Liver (tissue), 3 donors: ENCODE measurements around the gene HOXB13.

Experiments used
- EGR1 ChIP-seq, 2 donors: IDR thresholded peaks; 2 replicates each; pipeline ENCODE4 v1.6.1; 2016 to 2018; ENCODE audit warnings: antibody characterized with exemption in 2 of 2, low read depth in 2 of 2
- FOXA1 ChIP-seq: IDR thresholded peaks from 2 replicates; pipeline ENCODE4 v1.6.1; 2016; ENCODE audit warnings: antibody characterized with exemption
- GABPA ChIP-seq, 2 donors: IDR thresholded peaks in 1 of 2; conservative IDR thresholded peaks in 1 of 2; 2 replicates each; pipeline ENCODE4 v1.6.1; 2016; ENCODE audit warnings: antibody characterized with exemption in 2 of 2, mild to moderate bottlenecking in 1 of 2, moderate library complexity in 1 of 2
- HNF4A ChIP-seq, 2 donors: conservative IDR thresholded peaks; 2 replicates each; pipeline ENCODE4 v1.6.1; 2016; ENCODE audit warnings: antibody characterized with exemption in 2 of 2, mild to moderate bottlenecking in 2 of 2
- JUND ChIP-seq, 2 donors: IDR thresholded peaks; 2 replicates each; pipeline ENCODE4 v1.6.1; 2016; ENCODE audit warnings: antibody characterized with exemption in 2 of 2
- NR2F2 ChIP-seq: IDR thresholded peaks from 2 replicates; pipeline ENCODE4 v1.6.1; 2016; ENCODE audit warnings: antibody characterized with exemption
- RAD21 ChIP-seq, 2 donors: IDR thresholded peaks; 2 replicates each; pipeline ENCODE4 v1.6.1; 2016; ENCODE audit warnings: antibody characterized with exemption in 2 of 2, mild to moderate bottlenecking in 2 of 2
- SP1 ChIP-seq: IDR thresholded peaks from 2 replicates; pipeline ENCODE4 v1.6.1; 2018; ENCODE audit warnings: antibody characterized with exemption, mild to moderate bottlenecking
- TAF1 ChIP-seq: conservative IDR thresholded peaks from 2 replicates; pipeline ENCODE4 v1.6.1; 2016; ENCODE audit warnings: antibody characterized with exemption, mild to moderate bottlenecking
- TF ChIP-seq, protein P1 (sequence below): fragments of 150-350 bp; IDR thresholded peaks from 2 replicates; pipeline ENCODE4 v1.5.1; 2017; ENCODE audit warnings: improper control_type of control experiment, low read depth, low read length; ENCODE audit not compliant: missing input control
- TF ChIP-seq, protein P2 (sequence below): IDR thresholded peaks from 2 replicates; pipeline ENCODE4 v1.6.1; 2016; ENCODE audit warnings: antibody characterized with exemption, mild to moderate bottlenecking
- TF ChIP-seq, protein P3 (sequence below): IDR thresholded peaks from 2 replicates; pipeline ENCODE4 v1.6.1; 2016; ENCODE audit warnings: antibody characterized with exemption
- donor health status: healthy.
- donor health status: healthy.

DNA sequence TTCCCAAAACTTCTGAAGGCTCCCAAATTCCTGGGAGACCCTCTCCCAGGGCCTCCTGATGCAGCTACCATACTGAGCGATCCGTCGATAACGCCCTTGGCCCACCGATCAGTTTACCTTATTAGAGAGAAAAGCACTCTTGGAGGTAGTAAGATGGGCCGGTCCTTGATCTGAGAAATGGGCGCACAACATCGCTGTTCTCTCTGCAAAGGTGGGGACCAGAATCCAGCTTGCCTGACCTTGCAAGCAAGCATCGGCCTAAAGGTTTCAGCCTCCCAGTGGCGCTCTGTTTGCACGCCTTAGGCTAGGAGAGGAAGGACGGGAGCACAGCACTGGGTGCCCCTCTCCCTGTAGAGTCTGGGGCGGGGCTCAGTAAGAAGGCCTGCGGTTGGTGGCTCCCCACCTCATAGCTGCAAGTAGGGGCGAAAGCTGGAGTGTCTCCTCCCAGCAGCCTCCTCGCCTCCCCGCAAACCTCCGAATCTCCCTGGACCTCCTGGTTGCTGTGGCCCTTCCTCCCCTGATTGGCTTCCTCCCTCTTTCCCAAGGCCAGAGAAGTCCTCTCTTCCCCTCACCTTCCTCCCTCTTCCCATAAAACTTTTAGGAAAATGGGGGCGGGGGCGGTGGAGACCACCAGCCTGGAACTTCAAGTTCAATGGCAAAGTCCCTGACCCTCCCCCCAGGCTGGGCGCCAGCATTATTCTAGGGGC, 6.2 kb downstream of the HOXB13 start, which contains the start of gene PRAC1:
- TF ChIP-seq, protein P1, sequence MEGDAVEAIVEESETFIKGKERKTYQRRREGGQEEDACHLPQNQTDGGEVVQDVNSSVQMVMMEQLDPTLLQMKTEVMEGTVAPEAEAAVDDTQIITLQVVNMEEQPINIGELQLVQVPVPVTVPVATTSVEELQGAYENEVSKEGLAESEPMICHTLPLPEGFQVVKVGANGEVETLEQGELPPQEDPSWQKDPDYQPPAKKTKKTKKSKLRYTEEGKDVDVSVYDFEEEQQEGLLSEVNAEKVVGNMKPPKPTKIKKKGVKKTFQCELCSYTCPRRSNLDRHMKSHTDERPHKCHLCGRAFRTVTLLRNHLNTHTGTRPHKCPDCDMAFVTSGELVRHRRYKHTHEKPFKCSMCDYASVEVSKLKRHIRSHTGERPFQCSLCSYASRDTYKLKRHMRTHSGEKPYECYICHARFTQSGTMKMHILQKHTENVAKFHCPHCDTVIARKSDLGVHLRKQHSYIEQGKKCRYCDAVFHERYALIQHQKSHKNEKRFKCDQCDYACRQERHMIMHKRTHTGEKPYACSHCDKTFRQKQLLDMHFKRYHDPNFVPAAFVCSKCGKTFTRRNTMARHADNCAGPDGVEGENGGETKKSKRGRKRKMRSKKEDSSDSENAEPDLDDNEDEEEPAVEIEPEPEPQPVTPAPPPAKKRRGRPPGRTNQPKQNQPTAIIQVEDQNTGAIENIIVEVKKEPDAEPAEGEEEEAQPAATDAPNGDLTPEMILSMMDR = no peak
- TF ChIP-seq RAD21 (IDR thresholded peaks at IDR 0.05) = no peak
- no peak for TF ChIP-seq EGR1 (IDR thresholded peaks at IDR 0.05; ENCODE audit: low read depth in 2 of 2)
- TF ChIP-seq HNF4A (conservative IDR thresholded peaks at IDR 0.05) = no peak
- no peak for TF ChIP-seq SP1
- TF ChIP-seq, protein P2, sequence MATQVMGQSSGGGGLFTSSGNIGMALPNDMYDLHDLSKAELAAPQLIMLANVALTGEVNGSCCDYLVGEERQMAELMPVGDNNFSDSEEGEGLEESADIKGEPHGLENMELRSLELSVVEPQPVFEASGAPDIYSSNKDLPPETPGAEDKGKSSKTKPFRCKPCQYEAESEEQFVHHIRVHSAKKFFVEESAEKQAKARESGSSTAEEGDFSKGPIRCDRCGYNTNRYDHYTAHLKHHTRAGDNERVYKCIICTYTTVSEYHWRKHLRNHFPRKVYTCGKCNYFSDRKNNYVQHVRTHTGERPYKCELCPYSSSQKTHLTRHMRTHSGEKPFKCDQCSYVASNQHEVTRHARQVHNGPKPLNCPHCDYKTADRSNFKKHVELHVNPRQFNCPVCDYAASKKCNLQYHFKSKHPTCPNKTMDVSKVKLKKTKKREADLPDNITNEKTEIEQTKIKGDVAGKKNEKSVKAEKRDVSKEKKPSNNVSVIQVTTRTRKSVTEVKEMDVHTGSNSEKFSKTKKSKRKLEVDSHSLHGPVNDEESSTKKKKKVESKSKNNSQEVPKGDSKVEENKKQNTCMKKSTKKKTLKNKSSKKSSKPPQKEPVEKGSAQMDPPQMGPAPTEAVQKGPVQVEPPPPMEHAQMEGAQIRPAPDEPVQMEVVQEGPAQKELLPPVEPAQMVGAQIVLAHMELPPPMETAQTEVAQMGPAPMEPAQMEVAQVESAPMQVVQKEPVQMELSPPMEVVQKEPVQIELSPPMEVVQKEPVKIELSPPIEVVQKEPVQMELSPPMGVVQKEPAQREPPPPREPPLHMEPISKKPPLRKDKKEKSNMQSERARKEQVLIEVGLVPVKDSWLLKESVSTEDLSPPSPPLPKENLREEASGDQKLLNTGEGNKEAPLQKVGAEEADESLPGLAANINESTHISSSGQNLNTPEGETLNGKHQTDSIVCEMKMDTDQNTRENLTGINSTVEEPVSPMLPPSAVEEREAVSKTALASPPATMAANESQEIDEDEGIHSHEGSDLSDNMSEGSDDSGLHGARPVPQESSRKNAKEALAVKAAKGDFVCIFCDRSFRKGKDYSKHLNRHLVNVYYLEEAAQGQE = no peak
- TF ChIP-seq JUND (IDR thresholded peaks at IDR 0.05) = no peak
- no peak for TF ChIP-seq TAF1
- no peak for TF ChIP-seq NR2F2
- TF ChIP-seq, protein P3, sequence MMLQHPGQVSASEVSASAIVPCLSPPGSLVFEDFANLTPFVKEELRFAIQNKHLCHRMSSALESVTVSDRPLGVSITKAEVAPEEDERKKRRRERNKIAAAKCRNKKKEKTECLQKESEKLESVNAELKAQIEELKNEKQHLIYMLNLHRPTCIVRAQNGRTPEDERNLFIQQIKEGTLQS = no peak
- no peak for TF ChIP-seq GABPA (IDR thresholded peaks at IDR 0.05 in 1 of 2, conservative IDR thresholded peaks at IDR 0.05 in 1 of 2)
- no peak for TF ChIP-seq FOXA1
